GM23338 (cell line): Measurements from ENCODE around the gene LRBA.

Source experiments
- CTCF ChIP-seq, 2 experiments: fragments of 200-600 bp in 1 of 2; sonication (generic) in 1 of 2; conservative IDR thresholded peaks; 2 replicates each; pipeline versions ENCODE4 v1.5.1 to v1.6.1; 2016 to 2017; ENCODE audit warnings: antibody characterized with exemption in 2 of 2, low read depth in 2 of 2, mild to moderate bottlenecking in 2 of 2, moderate library complexity in 1 of 2
- EZH2phosphoT487 ChIP-seq: fragments of 200-600 bp; sonication (generic); IDR thresholded peaks from one replicate; pipeline ENCODE4 v1.8.1; 2018; ENCODE audit warnings: antibody characterized with exemption; ENCODE audit not compliant: unreplicated experiment
- JUNB ChIP-seq: IDR thresholded peaks from one replicate; pipeline ENCODE4 v1.6.1; 2016; ENCODE audit warnings: antibody characterized with exemption; ENCODE audit not compliant: unreplicated experiment
- POLR2AphosphoS5 ChIP-seq: IDR thresholded peaks from 2 replicates; pipeline ENCODE4 v1.6.1; 2016; ENCODE audit warnings: antibody characterized with exemption, low read depth
- REST ChIP-seq: IDR thresholded peaks from one replicate; pipeline ENCODE4 v1.6.1; 2018; ENCODE audit warnings: antibody characterized with exemption; ENCODE audit not compliant: unreplicated experiment

DNA sequence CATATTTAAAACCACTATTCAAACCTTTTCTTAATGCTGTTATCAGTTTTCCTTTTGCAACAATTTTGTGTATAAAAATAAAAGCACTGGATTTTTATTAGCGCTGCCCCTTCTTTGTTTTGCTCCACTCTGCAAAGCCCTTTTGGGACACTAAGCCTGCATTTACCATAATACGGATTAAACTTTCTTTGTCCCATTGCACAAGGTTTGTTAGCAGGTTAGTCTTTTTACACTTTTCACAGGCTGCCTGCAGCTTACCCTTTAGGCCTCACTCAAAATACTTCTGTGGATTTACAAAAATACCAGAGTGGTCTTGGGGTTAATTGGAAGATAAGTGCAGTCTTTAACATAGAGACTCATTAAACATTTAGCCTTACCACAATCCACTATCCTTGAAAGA is 468.8 kb downstream of the LRBA start:
- TF ChIP-seq CTCF (conservative IDR thresholded peaks at IDR 0.05; ENCODE audit: low read depth in 2 of 2) (no peak), JUNB (no peak), POLR2AphosphoS5 (no peak), EZH2phosphoT487 (no peak), REST (no peak)
